IMR-90 (cell line): ENCODE measurements around the gene GPLD1. TPM values are rescaled to one million over a fixed set of nuclear protein-coding genes. Genes with fewer than 3 reads are reported as not detected.

Source experiments
- ATAC-seq: fragments of 200-7000 bp; cut with Tn5 transposase; 2 replicates; pipeline ENCODE4 v1.9.1; 2020; ENCODE audit warnings: low read depth, mild to moderate bottlenecking, moderate library complexity
- BruUV-seq: library from RNA; stranded (reverse); fragments of 400-500 nt; replicated peaks from 2 replicates; lab custom pipeline; 2021; lab: Mats Ljungman, UMichigan
- CTCF ChIA-PET: fragments of 300-600 bp; formaldehyde crosslinking; extraction: SDS; loops from one replicate; lab custom pipeline; 2021; ENCODE audit warnings: antibody characterized with exemption; lab: Yijun Ruan, JAX
- POLR2A ChIA-PET: fragments of 300-600 bp; sonication (Branson Sonifier 250); formaldehyde crosslinking; loops from one replicate; lab custom pipeline; 2022; ENCODE audit warnings: antibody characterized with exemption; ENCODE audit not compliant: unreplicated experiment; lab: Charles Lee
- DNase-seq: peaks from one replicate; pipeline ENCODE4 v3.0.0; 2013
- H2AFZ ChIP-seq: replicated peaks from 2 replicates; pipeline ENCODE3; 2013; ENCODE audit warnings: low read length, mild to moderate bottlenecking; ENCODE audit not compliant: poor library complexity
- H2AK5ac ChIP-seq: 2 replicates; pipeline ENCODE4 v1.6.1; 2013; ENCODE audit warnings: low read depth, low read length, inconsistent platforms
- H2AK9ac ChIP-seq: replicated peaks from 2 replicates; pipeline ENCODE3; 2013; ENCODE audit warnings: mild to moderate bottlenecking, low read depth, low read length, moderate library complexity; ENCODE audit not compliant: poor library complexity
- H2BK120ac ChIP-seq: 2 replicates; pipeline ENCODE4 v1.6.1; 2013; ENCODE audit warnings: low read depth, low read length, inconsistent platforms
- H2BK15ac ChIP-seq: 3 replicates; pipeline ENCODE4 v1.6.1; 2013; ENCODE audit warnings: low read depth, low read length, inconsistent platforms
- H2BK20ac ChIP-seq: 2 replicates; pipeline ENCODE4 v1.6.1; 2013; ENCODE audit warnings: low read depth, mild to moderate bottlenecking, inconsistent platforms, low read length, moderate library complexity
- H2BK5ac ChIP-seq: 2 replicates; pipeline ENCODE4 v1.6.1; 2013; ENCODE audit warnings: mild to moderate bottlenecking, low read depth, low read length, inconsistent platforms; ENCODE audit not compliant: poor library complexity, severe bottlenecking
- H3K14ac ChIP-seq: replicated peaks from 2 replicates; pipeline ENCODE4 v1.6.1; 2013; ENCODE audit warnings: low read depth, low read length, inconsistent platforms
- H3K18ac ChIP-seq: 2 replicates; pipeline ENCODE4 v1.6.1; 2013; ENCODE audit warnings: low read depth, low read length, control low read depth
- H3K23ac ChIP-seq: 2 replicates; pipeline ENCODE4 v1.6.1; 2013; ENCODE audit warnings: low read depth, low read length, inconsistent platforms
- H3K27ac ChIP-seq: 2 replicates; pipeline ENCODE4 v1.5.1; 2013; ENCODE audit warnings: mild to moderate bottlenecking, control low read depth, low read length; ENCODE audit not compliant: insufficient read depth
- H3K27me3 ChIP-seq: 2 replicates; pipeline ENCODE4 v1.6.1; 2013; ENCODE audit warnings: low read length; ENCODE audit not compliant: control insufficient read depth, insufficient read depth
- H3K36me3 ChIP-seq: 2 replicates; pipeline ENCODE4 v1.6.1; 2013; ENCODE audit warnings: low read length, mixed read lengths; ENCODE audit not compliant: control insufficient read depth, insufficient read depth
- H3K4ac ChIP-seq: 2 replicates; pipeline ENCODE4 v1.6.1; 2013; ENCODE audit warnings: low read depth, low read length, inconsistent platforms
- H3K4me1 ChIP-seq: 2 replicates; pipeline ENCODE4 v1.6.1; 2013; ENCODE audit warnings: low read length, mixed read lengths; ENCODE audit not compliant: control insufficient read depth, insufficient read depth
- H3K4me2 ChIP-seq: 2 replicates; pipeline ENCODE4 v1.6.1; 2013; ENCODE audit warnings: low read depth, mild to moderate bottlenecking, control low read depth, low read length, moderate library complexity
- H3K4me3 ChIP-seq: 2 replicates; pipeline ENCODE4 v1.5.1; 2013; ENCODE audit warnings: low read depth, mild to moderate bottlenecking, control low read depth, low read length, moderate library complexity; ENCODE audit not compliant: insufficient read depth
- H3K56ac ChIP-seq: 2 replicates; pipeline ENCODE4 v1.6.1; 2013; ENCODE audit warnings: low read length, inconsistent platforms; ENCODE audit not compliant: insufficient read depth; ENCODE audit errors: extremely low read depth
- H3K79me1 ChIP-seq, 2 experiments: 2 replicates each; pipeline ENCODE4 v1.6.1; 2013; ENCODE audit warnings: low read length in 2 of 2, inconsistent platforms in 1 of 2, low read depth in 1 of 2
- H3K9ac ChIP-seq: 2 replicates; pipeline ENCODE4 v1.6.1; 2013; ENCODE audit warnings: low read depth, low read length, control low read depth
- H3K9me1 ChIP-seq: 2 replicates; pipeline ENCODE4 v1.6.1; 2013; ENCODE audit warnings: low read length, inconsistent platforms; ENCODE audit not compliant: insufficient read depth
- H3K9me3 ChIP-seq: 2 replicates; pipeline ENCODE4 v1.6.1; 2013; ENCODE audit warnings: low read length; ENCODE audit not compliant: control insufficient read depth, insufficient read depth
- H4K20me1 ChIP-seq: 2 replicates; pipeline ENCODE4 v1.6.1; 2013; ENCODE audit warnings: low read length, inconsistent platforms; ENCODE audit not compliant: insufficient read depth
- H4K5ac ChIP-seq: 2 replicates; pipeline ENCODE4 v1.6.1; 2013; ENCODE audit warnings: mild to moderate bottlenecking, low read depth, low read length, control low read depth
- H4K8ac ChIP-seq, 2 experiments: 2 replicates each; pipeline ENCODE4 v1.6.1; 2013; ENCODE audit warnings: low read depth in 2 of 2, low read length in 2 of 2, control low read depth in 1 of 2, inconsistent platforms in 1 of 2
- H4K91ac ChIP-seq: 2 replicates; pipeline ENCODE4 v1.6.1; 2013; ENCODE audit warnings: low read depth, low read length, inconsistent platforms; ENCODE audit not compliant: insufficient read depth
- BHLHE40 ChIP-seq: fragments of 150-350 bp; IDR thresholded peaks from 2 replicates; pipeline ENCODE4 v1.6.1; 2016; ENCODE audit warnings: mild to moderate bottlenecking, low read depth, low read length
- CEBPB ChIP-seq: IDR thresholded peaks from 2 replicates; pipeline ENCODE4 v1.6.1; 2012; ENCODE audit warnings: low read depth, low read length, improper control_type of control experiment
- CHD1 ChIP-seq: IDR thresholded peaks from 2 replicates; pipeline ENCODE4 v1.6.1; 2012; ENCODE audit warnings: low read depth, low read length, improper control_type of control experiment
- CTCF ChIP-seq: conservative IDR thresholded peaks from 2 replicates; pipeline ENCODE4 v1.5.1; 2012; ENCODE audit warnings: mild to moderate bottlenecking, low read depth, low read length, improper control_type of control experiment
- ELK1 ChIP-seq: fragments of 150-350 bp; IDR thresholded peaks from 2 replicates; pipeline ENCODE4 v1.6.1; 2016; ENCODE audit warnings: low read depth, mild to moderate bottlenecking, low read length, moderate library complexity, borderline replicate concordance
- FOS ChIP-seq: fragments of 150-350 bp; IDR thresholded peaks from 2 replicates; pipeline ENCODE4 v1.6.1; 2016; ENCODE audit warnings: low read depth, low read length
- MAFK ChIP-seq: IDR thresholded peaks from 2 replicates; pipeline ENCODE4 v1.6.1; 2012; ENCODE audit warnings: low read depth, low read length, improper control_type of control experiment
- MAZ ChIP-seq: IDR thresholded peaks from 2 replicates; pipeline ENCODE4 v1.6.1; 2012; ENCODE audit warnings: low read depth, mild to moderate bottlenecking, low read length, improper control_type of control experiment, moderate library complexity, borderline replicate concordance
- MXI1 ChIP-seq: IDR thresholded peaks from 2 replicates; pipeline ENCODE4 v1.6.1; 2012; ENCODE audit warnings: low read depth, mild to moderate bottlenecking, low read length, moderate library complexity, borderline replicate concordance
- NFE2L2 ChIP-seq: fragments of 150-350 bp; IDR thresholded peaks from 2 replicates; pipeline ENCODE4 v1.6.1; 2016; ENCODE audit warnings: low read depth, mild to moderate bottlenecking, low read length
- POLR2A ChIP-seq: IDR thresholded peaks from 2 replicates; pipeline ENCODE4 v1.6.1; 2012; ENCODE audit warnings: mild to moderate bottlenecking, low read depth, low read length
- RAD21 ChIP-seq: IDR thresholded peaks from 2 replicates; pipeline ENCODE4 v1.6.1; 2012; ENCODE audit warnings: low read length, improper control_type of control experiment
- RCOR1 ChIP-seq: IDR thresholded peaks from 2 replicates; pipeline ENCODE4 v1.6.1; 2012; ENCODE audit warnings: mild to moderate bottlenecking, low read length, improper control_type of control experiment; ENCODE audit not compliant: insufficient replicate concordance
- RFX5 ChIP-seq: IDR thresholded peaks from 2 replicates; pipeline ENCODE4 v1.8.0; 2012; ENCODE audit warnings: low read depth, mild to moderate bottlenecking, low read length, moderate library complexity
- SMC3 ChIP-seq: fragments of 150-350 bp; IDR thresholded peaks from 2 replicates; pipeline ENCODE4 v1.6.1; 2016; ENCODE audit warnings: low read depth, mild to moderate bottlenecking, antibody characterized with exemption, low read length, moderate library complexity
- WGBS, 2 experiments: methylation state at CpG; one replicate each; pipeline versions ENCODE4 v1.1.5 to v1.1.7; 2013; ENCODE audit warnings: missing lambda C conversion rate in 2 of 2; ENCODE audit not compliant: insufficient read length in 1 of 2; ENCODE audit errors: extremely low coverage in 2 of 2; 5-methylcytosine and 5-hydroxymethylcytosine counted together
- dilution Hi-C: fragments of 300-500 bp; cut with HindIII; formaldehyde crosslinking; loops from one replicate; pipeline ENCODE4 v1.14.3; 2018; ENCODE audit warnings: low sequenced_read_pairs; ENCODE audit not compliant: unreplicated experiment
- in situ Hi-C: fragments of 300-500 bp; cut with MboI; formaldehyde crosslinking; loops from 3 replicates; pipeline ENCODE4 v1.14.3; 2019; ENCODE audit warnings: low sequenced_read_pairs, inconsistent platforms, mixed read lengths
- intact Hi-C: fragments of 100-400 bp; cut with micrococcal nuclease; formaldehyde crosslinking; loops from 2 replicates; pipeline ENCODE4 v1.10.0; 2022
- polyA plus RNA-seq, 3 experiments: library from polyadenylated mRNA; depleted of rRNA; stranded (reverse); fragments of >200 nt; gene quantifications; 2 replicates each; pipeline ENCODE4 v1.2.3, GENCODE V29; 2012; ENCODE audit warnings: low replicate concordance in 1 of 3
- total RNA-seq: library from RNA; depleted of rRNA; stranded (reverse); fragments of >200 nt; gene quantifications from 2 replicates; pipeline ENCODE4 v1.2.3, GENCODE V29; 2012
- TF ChIP-seq, protein P1 (sequence below): fragments of 150-350 bp; IDR thresholded peaks from 2 replicates; pipeline ENCODE4 v1.6.1; 2017; ENCODE audit warnings: mild to moderate bottlenecking, antibody characterized with exemption, low read length, low read depth

The GPLD1 gene
- total and polyA plus RNA-seq, 2 of the 4 experiments (the other 2 are of a cell fraction) = 0.05 to 0.18 TPM

DNA sequence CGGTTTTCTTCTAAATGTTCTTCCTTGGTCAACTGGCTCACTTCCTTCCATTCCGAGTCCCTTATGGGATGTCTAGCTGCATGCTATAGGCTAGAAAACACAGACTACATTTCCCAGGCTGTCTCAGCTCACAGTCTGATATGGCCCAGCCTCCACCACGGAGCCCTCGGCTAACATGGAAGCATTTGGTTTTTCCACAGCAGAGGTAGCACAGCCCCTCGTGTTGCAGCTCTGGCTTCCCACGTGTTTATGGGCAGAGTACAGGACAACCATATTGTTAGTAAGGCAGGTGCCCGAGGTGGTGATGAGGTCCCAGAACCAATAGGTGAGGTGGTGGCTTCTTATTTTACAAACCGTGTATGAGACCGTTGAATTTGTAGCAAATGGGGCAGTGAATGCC, 8.7 kb downstream of the GPLD1 start:
- ChIA-PET CTCF (interaction anchor here (0.6 to 1.2 kb wide), 2 partner anchors 41 to 1080 kb away, joined by 3 to 5 read pairs; no protein-coding TSS in a partner anchor), POLR2A (no interaction called here)
- no peaks in the 10 kb centered on the region for H3K9me1 ChIP-seq
- dilution Hi-C loops (no loop called here), intact Hi-C loops (no loop called here), in situ Hi-C loops (no loop called here)
- H2BK15ac ChIP-seq = no peak overlapping the region
- no peaks in the 10 kb centered on the region for H4K20me1 ChIP-seq
- H3K36me3 ChIP-seq = no peaks in the 10 kb centered on the region
- H3K4me3 ChIP-seq = no peak overlapping the region
- H4K5ac ChIP-seq = no peak overlapping the region
- H2AK5ac ChIP-seq = no peak overlapping the region
- no peak overlapping the region for H3K14ac ChIP-seq
- H2AK9ac ChIP-seq = no peak overlapping the region
- H3K27ac ChIP-seq = no peak overlapping the region
- H3K27me3 ChIP-seq = no peaks in the 10 kb centered on the region; the same call in 1 of the 2 replicates
- TF ChIP-seq, protein P1, sequence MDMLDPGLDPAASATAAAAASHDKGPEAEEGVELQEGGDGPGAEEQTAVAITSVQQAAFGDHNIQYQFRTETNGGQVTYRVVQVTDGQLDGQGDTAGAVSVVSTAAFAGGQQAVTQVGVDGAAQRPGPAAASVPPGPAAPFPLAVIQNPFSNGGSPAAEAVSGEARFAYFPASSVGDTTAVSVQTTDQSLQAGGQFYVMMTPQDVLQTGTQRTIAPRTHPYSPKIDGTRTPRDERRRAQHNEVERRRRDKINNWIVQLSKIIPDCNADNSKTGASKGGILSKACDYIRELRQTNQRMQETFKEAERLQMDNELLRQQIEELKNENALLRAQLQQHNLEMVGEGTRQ = no peak
- TF ChIP-seq POLR2A (no peak), NFE2L2 (no peak), SMC3 (no peak), MAZ (no peak), RCOR1 (no peak), ELK1 (no peak), RFX5 (no peak), RAD21 (no peak), CEBPB (no peak), CHD1 (no peak), CTCF (no peak), MXI1 (no peak), FOS (no peak), MAFK (no peak), BHLHE40 (no peak)
- H2BK120ac ChIP-seq = no peak overlapping the region
- no peak overlapping the region for H2BK20ac ChIP-seq
- ATAC-seq (no peak), DNase-seq (no peak)
- 50% methylated on average over 2 of the region's 9 CpGs; no CpG with 5 or more reads in 1 of the 2 experiments for WGBS, 2 experiments
- H4K91ac ChIP-seq = no peak overlapping the region
- H3K9me3 ChIP-seq = no peaks in the 10 kb centered on the region
- H3K4me1 ChIP-seq = no peaks in the 10 kb centered on the region
- H4K8ac ChIP-seq = no peak overlapping the region
- peak overlapping the region; percentile 14 for H2AFZ ChIP-seq
- H3K9ac ChIP-seq = no peak overlapping the region
- H2BK5ac ChIP-seq = no peak overlapping the region
- H3K18ac ChIP-seq = no peak overlapping the region
- no peak overlapping the region for H3K56ac ChIP-seq
- H3K23ac ChIP-seq = no peak overlapping the region
- no TSS peak for BruUV-seq
- no peak overlapping the region for H3K4ac ChIP-seq
- H3K79me1 ChIP-seq = no peaks in the 10 kb centered on the region
- H3K4me2 ChIP-seq = no peak overlapping the region
